GM19372 (cell line): ENCODE measurements around the gene SORBS1.

Source experiments
- ATAC-seq: cut with Tn5 transposase; IDR thresholded peaks from one replicate; pipeline ENCODE4 v1.9.1; 2021; ENCODE audit warnings: mild to moderate bottlenecking, low read depth, moderate library complexity; ENCODE audit not compliant: unreplicated experiment

Gene SORBS1

GRCh38 chr10:95518455-95519452, 42.4 kb downstream of the SORBS1 start:
- ATAC-seq: no peak

DNA sequence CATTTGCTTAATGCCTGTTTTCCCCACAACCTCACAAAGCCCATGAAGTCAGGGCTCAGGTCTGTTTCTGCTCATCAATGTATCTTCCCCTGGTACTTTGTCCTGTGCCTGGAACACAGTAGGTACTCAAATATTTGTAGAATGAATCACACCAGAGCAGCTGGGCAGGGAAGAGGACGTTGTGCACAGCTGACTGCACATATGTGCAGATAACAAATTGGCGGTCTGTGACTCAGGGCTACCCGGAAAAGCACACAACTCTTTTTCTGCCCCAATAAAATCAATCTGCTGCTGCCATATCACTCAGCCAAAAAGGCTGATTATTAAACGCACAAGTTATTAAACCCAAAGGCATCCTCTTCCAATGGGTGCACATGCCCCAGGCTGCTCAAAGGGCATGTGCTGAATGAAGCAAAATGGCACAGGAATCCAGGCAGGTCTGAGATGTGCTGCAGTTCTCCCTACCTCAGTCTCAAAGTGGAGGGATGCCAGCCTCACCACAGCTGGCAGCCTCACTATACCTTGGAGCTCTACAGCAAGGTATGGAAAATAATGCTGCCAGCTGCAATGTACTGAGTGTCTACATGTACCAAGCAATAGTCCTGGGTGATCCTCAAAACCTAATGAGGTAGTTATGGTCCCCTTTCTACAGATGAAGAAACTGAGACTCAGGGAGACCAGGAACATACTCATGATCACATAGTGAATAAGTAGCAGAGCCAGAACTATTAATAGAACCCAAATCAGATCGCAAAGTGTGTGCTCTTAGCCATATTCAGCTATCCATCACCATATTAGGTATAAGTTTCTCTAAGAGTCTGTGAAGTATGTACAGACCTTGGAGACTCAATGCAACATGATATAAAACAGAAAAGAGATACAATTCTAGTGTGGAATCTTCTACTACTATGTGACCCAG, 43.4 kb downstream of the SORBS1 start:
- no peak for ATAC-seq

DNA sequence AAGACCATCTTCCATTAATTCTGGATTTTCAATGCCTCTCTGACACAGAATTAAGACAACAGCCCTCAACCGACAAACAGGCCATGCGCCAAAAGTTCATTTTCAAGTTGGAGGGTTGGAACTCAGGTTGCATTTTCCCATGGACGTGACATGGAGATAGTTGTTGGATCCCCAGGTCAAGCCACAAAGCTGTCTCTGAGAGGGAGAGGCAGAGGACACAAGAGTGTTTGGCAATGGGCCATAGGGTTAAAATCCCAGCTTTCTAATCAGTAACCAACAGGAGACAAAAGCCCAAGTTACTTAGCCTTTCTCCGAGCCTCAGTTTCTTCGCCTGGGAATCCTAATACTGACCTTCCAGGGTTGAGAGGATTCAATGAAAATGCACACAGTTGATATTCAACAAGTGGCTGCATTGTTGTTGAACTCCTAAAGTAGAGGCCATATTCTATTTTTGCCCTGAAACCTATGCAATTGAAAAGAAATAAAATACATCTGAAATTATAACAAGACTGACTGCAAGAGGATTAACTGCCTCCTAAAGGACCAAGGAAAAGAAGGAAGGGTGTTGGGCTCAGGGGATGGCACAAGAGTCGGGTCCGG, 44.3 kb downstream of the SORBS1 start:
- no peak for ATAC-seq

- ATAC-seq: no peak
Observed at GRCh38 chr10:95513941-95514392, 47.2 kb downstream of the SORBS1 start.

GRCh38 chr10:95513008-95513589, 48.1 kb downstream of the SORBS1 start:
- ATAC-seq: no peak

DNA sequence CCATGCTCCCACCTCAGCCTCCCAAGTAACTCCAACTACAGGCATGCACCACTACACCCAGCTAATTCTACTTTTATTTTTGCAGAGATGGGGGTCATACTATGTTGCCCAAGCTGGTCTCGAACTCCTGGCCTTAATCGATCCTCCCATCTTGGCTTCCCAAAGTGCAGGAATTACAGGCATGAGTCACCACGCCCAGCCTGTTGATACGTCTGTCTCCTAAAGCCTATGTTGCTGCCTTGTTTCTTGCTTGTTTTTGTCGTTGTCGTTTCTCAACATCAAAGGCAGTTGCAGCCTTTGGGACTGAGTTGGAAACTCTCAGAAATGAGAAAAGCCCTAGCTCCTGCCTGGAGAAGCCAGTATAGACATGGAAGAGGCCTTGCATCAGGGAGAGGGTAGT, 49.9 kb downstream of the SORBS1 start:
- no peak for ATAC-seq

DNA sequence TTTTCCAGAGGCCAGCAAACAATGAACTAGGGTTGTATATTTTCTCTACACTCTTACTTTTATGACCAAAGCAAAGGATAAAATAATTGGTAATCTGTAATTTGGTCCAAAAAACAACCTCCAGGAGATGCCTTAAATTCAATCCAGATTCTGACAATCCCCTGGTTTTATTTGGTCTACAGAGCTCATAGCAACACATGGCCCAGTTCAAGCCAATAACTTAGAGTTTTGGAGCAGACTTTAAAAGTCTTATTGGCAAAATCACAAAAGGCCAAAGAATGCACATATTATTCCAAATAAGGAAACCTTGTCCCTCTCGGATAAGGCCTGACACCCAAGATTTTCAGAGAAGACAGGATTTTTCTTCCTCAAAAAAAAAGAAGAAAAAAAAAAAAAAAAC, 51.9 kb downstream of the SORBS1 start:
- no peak for ATAC-seq

- no peak for ATAC-seq
Observed at GRCh38 chr10:95508730-95509129, 52.4 kb downstream of the SORBS1 start.

DNA sequence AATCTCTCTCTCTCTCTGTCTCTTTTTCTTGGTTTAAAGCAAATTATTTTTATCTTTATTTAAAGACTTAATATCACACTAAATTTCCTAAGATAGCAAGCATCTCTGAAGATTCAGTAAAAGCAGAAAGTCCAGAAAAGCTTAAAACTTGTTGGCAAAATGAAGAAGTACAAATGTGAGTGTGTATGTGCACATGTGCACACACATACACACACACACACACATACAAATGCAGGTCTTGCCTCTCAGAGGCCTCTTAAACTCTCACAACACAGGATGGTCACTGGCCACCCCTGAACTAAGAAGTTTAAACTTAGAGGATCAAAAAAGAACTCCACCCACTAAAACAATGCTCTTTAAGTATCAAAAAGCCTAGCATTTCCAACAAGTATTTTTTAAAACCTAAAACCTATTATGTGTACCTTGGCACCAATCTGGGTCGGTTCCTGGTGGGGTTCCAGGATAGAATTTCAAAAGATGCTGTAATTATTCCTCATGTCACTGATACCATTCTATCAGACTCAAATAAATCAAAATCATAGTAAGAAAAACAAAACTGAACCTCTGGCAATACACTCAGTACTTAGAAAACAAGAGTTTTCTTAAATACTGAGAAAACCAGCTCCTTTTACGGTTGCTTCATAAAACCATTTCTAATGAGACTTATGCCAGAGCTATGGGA, 55.0 kb downstream of the SORBS1 start:
- ATAC-seq: no peak

DNA sequence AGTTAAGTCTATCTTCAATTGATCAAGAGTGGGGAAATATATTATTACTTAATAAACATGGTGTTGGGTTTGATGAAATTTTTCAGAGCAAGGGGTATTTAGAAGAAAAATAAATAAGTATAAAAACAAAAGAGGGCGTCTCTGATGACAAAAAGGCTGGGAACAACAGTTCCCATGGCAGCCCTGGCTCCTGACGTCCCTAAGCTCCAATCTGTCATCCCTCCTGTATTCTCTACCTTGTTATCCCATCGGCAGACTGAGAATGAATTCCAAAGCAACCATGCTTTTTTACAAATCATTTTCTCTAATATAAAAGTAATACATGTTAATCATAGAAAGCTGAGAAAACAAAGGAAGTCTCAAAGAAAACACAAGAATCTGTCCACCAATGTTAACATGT, 55.5 kb downstream of the SORBS1 start:
- ATAC-seq: no peak

DNA sequence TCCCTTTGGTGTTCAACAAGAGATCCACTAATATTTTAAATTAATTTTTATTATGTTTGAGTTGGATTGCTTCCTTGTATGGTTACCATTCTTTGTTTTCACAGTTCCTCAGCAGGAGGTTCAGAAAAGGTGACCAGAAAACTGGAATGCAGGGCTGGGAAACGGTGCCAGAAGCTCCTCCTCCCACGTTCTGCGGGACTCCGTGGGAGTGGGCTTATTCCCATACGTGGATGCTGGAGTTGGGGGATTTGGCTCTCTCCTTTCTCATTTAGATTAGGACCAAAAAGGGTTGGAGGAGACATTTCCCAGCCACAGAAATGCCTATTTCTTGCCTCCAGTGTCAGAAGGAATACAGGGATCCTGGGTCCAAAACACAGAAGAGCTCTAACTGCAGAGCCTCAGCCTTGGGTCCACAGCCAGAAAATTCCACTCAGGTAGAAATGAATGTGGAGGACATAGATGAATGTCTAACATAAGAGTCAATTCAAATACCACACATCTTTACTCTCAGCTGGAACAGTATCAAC, 56.0 kb downstream of the SORBS1 start:
- ATAC-seq: no peak

GRCh38 chr10:95504246-95504691, 56.9 kb downstream of the SORBS1 start:
- ATAC-seq: no peak

DNA sequence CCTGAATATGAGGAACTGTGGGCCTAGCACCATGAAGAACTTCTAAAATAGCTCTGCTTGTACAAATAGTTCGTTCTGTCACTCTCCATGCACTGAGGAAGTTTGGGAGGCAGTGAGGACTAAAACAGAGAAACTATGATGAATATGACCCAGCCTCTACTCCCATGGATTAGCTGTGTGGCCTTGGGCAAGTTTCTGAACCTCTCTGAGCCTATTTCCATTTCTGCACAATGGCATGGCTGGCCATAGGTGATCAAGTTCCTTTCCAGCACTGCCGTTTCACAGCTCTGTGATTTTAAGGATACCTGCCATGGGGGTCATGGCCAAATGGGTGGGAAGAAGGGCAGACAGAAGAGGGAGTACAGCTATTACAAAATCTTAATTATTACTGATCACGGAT, 57.6 kb downstream of the SORBS1 start:
- no peak for ATAC-seq

- ATAC-seq: no peak
Observed at GRCh38 chr10:95503001-95503400, 58.2 kb downstream of the SORBS1 start.

DNA sequence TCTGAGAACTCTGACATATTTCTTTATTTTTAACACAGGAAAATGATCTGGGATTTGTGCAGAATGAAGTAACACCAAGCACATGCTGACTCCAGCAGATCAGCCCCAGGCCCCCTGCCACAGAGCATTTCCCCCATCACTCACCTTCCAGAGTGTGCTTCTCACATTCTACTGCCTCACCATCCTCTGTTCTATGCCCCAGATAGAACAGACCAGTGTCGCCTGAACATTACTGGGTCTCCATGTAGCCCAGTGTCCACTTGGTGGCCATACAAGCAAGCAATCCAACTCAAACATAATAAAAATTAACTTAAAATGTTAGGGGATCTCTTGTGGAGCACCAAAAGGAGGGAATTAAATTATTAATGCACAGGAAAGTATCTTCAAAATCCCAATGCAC, 58.8 kb downstream of the SORBS1 start:
- ATAC-seq: no peak

DNA sequence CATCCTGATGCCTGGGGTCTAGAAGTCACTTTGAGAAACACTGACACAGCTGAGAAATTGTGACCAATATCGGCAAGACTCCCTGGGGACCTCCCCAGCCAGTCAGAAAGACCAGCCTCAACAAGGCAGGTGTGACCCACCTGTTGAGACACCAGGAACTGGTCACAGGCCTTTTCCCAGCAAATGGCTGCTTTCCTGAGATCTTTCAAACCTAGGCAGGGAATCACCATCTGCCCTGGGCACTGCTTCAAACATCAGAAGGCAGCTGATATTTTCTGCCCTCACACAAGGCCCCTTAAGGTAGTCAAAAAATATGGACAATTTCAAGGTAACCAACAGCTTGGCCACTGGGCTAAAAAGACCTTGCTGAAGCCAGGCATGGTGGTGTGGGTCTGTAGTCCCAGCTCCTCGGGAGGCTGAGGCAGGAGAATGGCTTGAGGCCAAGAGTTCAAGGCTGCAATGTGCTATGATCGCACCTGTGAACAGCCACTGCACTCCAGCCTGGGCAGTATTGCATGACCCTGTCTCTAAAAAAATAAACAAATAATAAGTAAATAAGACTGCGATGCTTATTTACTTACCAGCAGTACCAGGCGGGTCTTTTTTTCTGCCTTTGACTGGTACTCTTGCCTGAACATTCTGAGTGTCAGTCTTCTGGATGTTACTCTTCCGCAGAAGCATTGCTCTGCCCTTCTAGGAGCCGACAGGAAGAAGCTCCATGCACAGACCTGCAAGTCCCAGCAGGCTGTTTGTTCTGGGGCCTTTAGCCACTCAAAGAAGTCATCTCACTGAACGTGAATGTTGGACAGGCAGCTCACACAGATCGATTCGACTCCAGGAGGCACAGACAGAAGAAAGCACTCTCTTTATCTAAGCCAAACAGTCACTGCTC, 59.7 kb downstream of the SORBS1 start:
- no peak for ATAC-seq

DNA sequence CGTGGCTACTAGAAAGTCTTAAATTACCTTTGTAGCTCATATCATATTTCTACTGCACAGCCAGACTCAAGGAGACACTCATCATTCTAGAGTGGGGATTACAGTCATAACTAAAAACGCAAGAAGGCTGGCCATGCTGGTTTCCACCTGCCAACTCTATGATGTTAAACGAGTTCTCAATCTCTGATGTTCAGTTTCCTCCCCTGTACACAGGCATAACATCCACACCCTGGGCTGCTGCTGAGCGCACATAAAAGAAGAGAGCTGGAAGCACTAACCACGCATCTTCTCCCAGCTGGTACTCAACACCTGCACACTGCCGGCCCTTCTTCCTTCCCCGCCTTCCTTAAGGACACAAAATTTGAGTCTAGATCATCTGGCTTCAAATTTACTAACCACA, 60.5 kb downstream of the SORBS1 start:
- ATAC-seq: no peak

DNA sequence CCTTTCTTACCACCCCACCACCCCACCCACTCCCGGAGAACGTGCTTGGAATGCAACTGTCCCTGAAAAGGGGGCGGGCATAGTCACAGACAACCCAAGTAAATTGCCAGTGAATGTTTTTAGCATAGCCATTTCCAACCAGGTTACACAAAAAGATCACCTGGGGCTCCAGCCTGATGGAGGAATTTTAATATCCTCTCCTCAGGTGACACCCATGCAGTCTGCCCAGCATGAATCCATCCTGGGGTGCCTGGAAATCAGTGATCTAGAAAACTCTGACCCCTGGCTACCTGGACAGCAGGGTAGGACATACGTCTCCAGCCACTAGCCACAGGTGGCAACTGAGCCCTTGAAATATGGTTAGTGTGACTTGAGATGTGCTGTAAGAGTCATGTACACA, 61.1 kb downstream of the SORBS1 start:
- no peak for ATAC-seq
